HFFc6 (cell line): ENCODE measurements around the gene FSD1. TPM values are rescaled to one million over a fixed set of nuclear protein-coding genes. Genes with fewer than 3 reads are reported as not detected.

Experiments
- DNase-seq: peaks from one replicate; pipeline ENCODE4 v3.0.0-alpha.2; 2018
- H3K27ac Mint-ChIP-seq: 2 replicates; pipeline ENCODE4 v1.8.0; 2020; ENCODE audit warnings: mild to moderate bottlenecking, mixed read lengths
- H3K27me3 Mint-ChIP-seq: 2 replicates; pipeline ENCODE4 v1.8.0; 2021; ENCODE audit warnings: mild to moderate bottlenecking, moderate library complexity, mixed read lengths; ENCODE audit not compliant: insufficient read depth
- H3K36me3 Mint-ChIP-seq: 2 replicates; pipeline ENCODE4 v1.8.0; 2021; ENCODE audit warnings: low read depth, mixed read lengths
- H3K4me1 Mint-ChIP-seq: 2 replicates; pipeline ENCODE4 v1.8.0; 2020; ENCODE audit warnings: low read depth, mixed read lengths
- H3K4me3 Mint-ChIP-seq: 2 replicates; pipeline ENCODE4 v1.8.0; 2020; ENCODE audit warnings: mild to moderate bottlenecking, moderate library complexity, mixed read lengths
- H3K9me3 Mint-ChIP-seq: 2 replicates; pipeline ENCODE4 v1.8.0; 2020; ENCODE audit warnings: mild to moderate bottlenecking, mixed read lengths
- CTCF ChIP-seq: fragments of 200-600 bp; sonication (generic); IDR thresholded peaks from 2 replicates; pipeline ENCODE4 v1.5.0; 2021; ENCODE audit warnings: antibody characterized with exemption, mild to moderate bottlenecking
- total RNA-seq, 6 experiments: library from RNA; stranded (reverse); fragmentation: NEBNext Ultra II Directional; extraction: Animal tissue kit (Norgen Biotek cat#: 25700); gene quantifications; 2 replicates in 1 of 6; 3 replicates in 5 of 6; pipeline ENCODE4 v1.2.3, GENCODE V29; 2021

Gene FSD1
- total RNA-seq, 6 experiments from 2014 or later = 9.2 to 15.2 (median 12.2) TPM

GRCh38 chr19:4361152-4362046 is 57.0 kb downstream of the FSD1 start:
- DNase-seq = no peak
- Mint-ChIP-seq H3K4me3 (no peak overlapping the region), H3K27me3 (peaks cover 4% of the 10 kb centered on the region), H3K36me3 (no peaks in the 10 kb centered on the region), H3K4me1 (no peaks in the 10 kb centered on the region), H3K9me3 (no peaks in the 10 kb centered on the region), H3K27ac (no peak overlapping the region)
- no peak for TF ChIP-seq CTCF

- Mint-ChIP-seq H3K27ac (no peak overlapping the region), H3K4me1 (no peaks in the 10 kb centered on the region)
Measured at GRCh38 chr19:4362101-4362828, 57.9 kb downstream of the FSD1 start.

GRCh38 chr19:4362831-4363545 is 58.6 kb downstream of the FSD1 start:
- peaks cover 6% of the 10 kb centered on the region for H3K27me3 Mint-ChIP-seq
- H3K9me3 Mint-ChIP-seq = no peaks in the 10 kb centered on the region
- TF ChIP-seq CTCF = peak; percentile 58
- H3K36me3 Mint-ChIP-seq = no peaks in the 10 kb centered on the region
- H3K4me3 Mint-ChIP-seq = no peak overlapping the region
- no peaks in the 10 kb centered on the region for H3K4me1 Mint-ChIP-seq
- no peak overlapping the region for H3K27ac Mint-ChIP-seq
- DNase-seq = no peak

More at GRCh38 chr19:4362101-4362828, 57.9 kb downstream of the FSD1 start:
- no peaks in the 10 kb centered on the region for H3K36me3 Mint-ChIP-seq
- H3K4me3 Mint-ChIP-seq = no peak overlapping the region
- H3K9me3 Mint-ChIP-seq = no peaks in the 10 kb centered on the region
- TF ChIP-seq CTCF = no peak
- DNase-seq = no peak
- H3K27me3 Mint-ChIP-seq = peaks cover 4% of the 10 kb centered on the region

- TF ChIP-seq CTCF = no peak
- Mint-ChIP-seq H3K4me3 (no peak overlapping the region), H3K27me3 (peaks cover 7% of the 10 kb centered on the region), H3K4me1 (no peaks in the 10 kb centered on the region), H3K9me3 (no peaks in the 10 kb centered on the region), H3K36me3 (no peaks in the 10 kb centered on the region), H3K27ac (no peak overlapping the region)
- no peak for DNase-seq
Measured at GRCh38 chr19:4363571-4364304, 59.3 kb downstream of the FSD1 start.

- H3K4me3 Mint-ChIP-seq = no peak overlapping the region
- H3K4me1 Mint-ChIP-seq = no peaks in the 10 kb centered on the region
- no peak for TF ChIP-seq CTCF
- no peaks in the 10 kb centered on the region for H3K9me3 Mint-ChIP-seq
- no peak for DNase-seq
- no peaks in the 10 kb centered on the region for H3K36me3 Mint-ChIP-seq
- H3K27me3 Mint-ChIP-seq = peaks cover 7% of the 10 kb centered on the region
- no peak overlapping the region for H3K27ac Mint-ChIP-seq
Measured at GRCh38 chr19:4365341-4365740, 60.9 kb downstream of the FSD1 start.
